Loucy (cell line): Measurements from ENCODE around the gene KCNQ4.

Source experiments
- EZH2phosphoT487 ChIP-seq: fragments of 200-600 bp; IDR thresholded peaks from 2 replicates; pipeline ENCODE4 v1.6.1; 2018; ENCODE audit warnings: antibody characterized with exemption, mild to moderate bottlenecking, moderate library complexity, borderline replicate concordance
- TF ChIP-seq, protein P1 (sequence below): fragments of 200-600 bp; sonication (generic); conservative IDR thresholded peaks from 2 replicates; pipeline ENCODE4 v1.5.1; 2014; ENCODE audit warnings: mild to moderate bottlenecking, antibody characterized with exemption, low read length

- no peak for TF ChIP-seq EZH2phosphoT487
- TF ChIP-seq, protein P1, sequence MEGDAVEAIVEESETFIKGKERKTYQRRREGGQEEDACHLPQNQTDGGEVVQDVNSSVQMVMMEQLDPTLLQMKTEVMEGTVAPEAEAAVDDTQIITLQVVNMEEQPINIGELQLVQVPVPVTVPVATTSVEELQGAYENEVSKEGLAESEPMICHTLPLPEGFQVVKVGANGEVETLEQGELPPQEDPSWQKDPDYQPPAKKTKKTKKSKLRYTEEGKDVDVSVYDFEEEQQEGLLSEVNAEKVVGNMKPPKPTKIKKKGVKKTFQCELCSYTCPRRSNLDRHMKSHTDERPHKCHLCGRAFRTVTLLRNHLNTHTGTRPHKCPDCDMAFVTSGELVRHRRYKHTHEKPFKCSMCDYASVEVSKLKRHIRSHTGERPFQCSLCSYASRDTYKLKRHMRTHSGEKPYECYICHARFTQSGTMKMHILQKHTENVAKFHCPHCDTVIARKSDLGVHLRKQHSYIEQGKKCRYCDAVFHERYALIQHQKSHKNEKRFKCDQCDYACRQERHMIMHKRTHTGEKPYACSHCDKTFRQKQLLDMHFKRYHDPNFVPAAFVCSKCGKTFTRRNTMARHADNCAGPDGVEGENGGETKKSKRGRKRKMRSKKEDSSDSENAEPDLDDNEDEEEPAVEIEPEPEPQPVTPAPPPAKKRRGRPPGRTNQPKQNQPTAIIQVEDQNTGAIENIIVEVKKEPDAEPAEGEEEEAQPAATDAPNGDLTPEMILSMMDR = no peak
Measured at GRCh38 chr1:40776236-40777072, 7.1 kb upstream of the KCNQ4 start.
